ENCODE measurements around the gene CAPN6. TPM values are rescaled to one million over a fixed set of nuclear protein-coding genes. Genes with fewer than 3 reads are reported as not detected.

CAPN6 gene
- total RNA-seq, 1 donor from 2014 or later, result 3.4 TPM

- Histone ChIP-seq H3K27me3 (no peaks in the 10 kb centered on the region), H3K9me3 (no peaks in the 10 kb centered on the region), H3K27ac (no peak overlapping the region), H3K4me3 (no peak overlapping the region), H3K4me1 (no peaks in the 10 kb centered on the region), H3K36me3 (no peaks in the 10 kb centered on the region)
- intact Hi-C loops (cut with DNase I), result no loop called here
- no peak for DNase-seq (ENCODE audit: extremely low spot score in 2 of 2)
- TF ChIP-seq POLR2AphosphoS5 (IDR thresholded peaks at IDR 0.05; ENCODE audit: insufficient read depth in 1 of 2, low read depth in 1 of 2), result no peak
- TF ChIP-seq CTCF (IDR thresholded peaks at IDR 0.05), result no peak
- TF ChIP-seq POLR2A (IDR thresholded peaks at IDR 0.05), result no peak
Observed at GRCh38 chrX:111282139-111282538, 11.9 kb upstream of the CAPN6 start.

GRCh38 chrX:111268506-111268905, 1.8 kb downstream of the CAPN6 start:
- no peaks in the 10 kb centered on the region for H3K36me3 ChIP-seq
- H3K4me3 ChIP-seq, result no peak overlapping the region
- no peaks in the 10 kb centered on the region for H3K9me3 ChIP-seq
- TF ChIP-seq POLR2AphosphoS5 (IDR thresholded peaks at IDR 0.05; ENCODE audit: insufficient read depth in 1 of 2, low read depth in 1 of 2) (no peak), CTCF (IDR thresholded peaks at IDR 0.05) (no peak), POLR2A (IDR thresholded peaks at IDR 0.05) (no peak)
- intact Hi-C loops (cut with DNase I), result no loop called here
- no peak for DNase-seq (ENCODE audit: extremely low spot score in 2 of 2)
- H3K27ac ChIP-seq, result no peak overlapping the region
- no peaks in the 10 kb centered on the region for H3K4me1 ChIP-seq
- H3K27me3 ChIP-seq, result no peaks in the 10 kb centered on the region

GRCh38 chrX:111265486-111265885, 4.8 kb downstream of the CAPN6 start:
- TF ChIP-seq POLR2A (IDR thresholded peaks at IDR 0.05) (no peak), CTCF (IDR thresholded peaks at IDR 0.05) (no peak), POLR2AphosphoS5 (IDR thresholded peaks at IDR 0.05; ENCODE audit: insufficient read depth in 1 of 2, low read depth in 1 of 2) (no peak)

GRCh38 chrX:111264385-111264784, 5.9 kb downstream of the CAPN6 start:
- intact Hi-C loops (cut with DNase I), result no loop called here
- no peaks in the 10 kb centered on the region for H3K9me3 ChIP-seq
- no peaks in the 10 kb centered on the region for H3K4me1 ChIP-seq
- H3K36me3 ChIP-seq, result no peaks in the 10 kb centered on the region
- TF ChIP-seq POLR2A (IDR thresholded peaks at IDR 0.05) (no peak), CTCF (IDR thresholded peaks at IDR 0.05) (no peak), POLR2AphosphoS5 (IDR thresholded peaks at IDR 0.05; ENCODE audit: insufficient read depth in 1 of 2, low read depth in 1 of 2) (no peak)
- DNase-seq (ENCODE audit: extremely low spot score in 2 of 2), result no peak
- no peak overlapping the region for H3K4me3 ChIP-seq
- H3K27me3 ChIP-seq, result no peaks in the 10 kb centered on the region
- no peak overlapping the region for H3K27ac ChIP-seq

More at GRCh38 chrX:111265486-111265885, 4.8 kb downstream of the CAPN6 start:
- Histone ChIP-seq H3K27me3 (no peaks in the 10 kb centered on the region), H3K9me3 (no peaks in the 10 kb centered on the region), H3K27ac (no peak overlapping the region), H3K4me1 (no peaks in the 10 kb centered on the region), H3K36me3 (no peaks in the 10 kb centered on the region), H3K4me3 (no peak overlapping the region)
- DNase-seq (ENCODE audit: extremely low spot score in 2 of 2), result no peak
- intact Hi-C loops (cut with DNase I), result no loop called here

- Histone ChIP-seq H3K9me3 (no peaks in the 10 kb centered on the region), H3K36me3 (no peaks in the 10 kb centered on the region), H3K4me1 (no peaks in the 10 kb centered on the region), H3K27ac (no peak overlapping the region), H3K4me3 (no peak overlapping the region), H3K27me3 (no peaks in the 10 kb centered on the region)
- TF ChIP-seq POLR2A (IDR thresholded peaks at IDR 0.05) (no peak), POLR2AphosphoS5 (IDR thresholded peaks at IDR 0.05; ENCODE audit: insufficient read depth in 1 of 2, low read depth in 1 of 2) (no peak), CTCF (IDR thresholded peaks at IDR 0.05) (no peak)
- intact Hi-C loops (cut with DNase I), result no loop called here
- DNase-seq (ENCODE audit: extremely low spot score in 2 of 2), result no peak
Observed at GRCh38 chrX:111262086-111262485, 8.2 kb downstream of the CAPN6 start.
